Esophagus muscularis mucosa (tissue), 4 donors: ENCODE results near the gene VPS35L. TPM values are rescaled to one million over a fixed set of nuclear protein-coding genes. Genes with fewer than 3 reads are reported as not detected.

Experiments used
- DNase-seq: peaks from one replicate; pipeline ENCODE4 v3.0.0-alpha.2; 2017; ENCODE audit errors: extremely low spot score
- H3K27ac ChIP-seq, 4 donors: fragments of 200-600 bp; sonication (generic); replicated peaks in 1 of 4; 1 replicate in 3 of 4; 2 replicates in 1 of 4; pipeline ENCODE4 v1.5.1; 2016 to 2019; ENCODE audit warnings: mild to moderate bottlenecking in 1 of 4
- H3K27me3 ChIP-seq, 4 donors: fragments of 200-600 bp; sonication (generic); one replicate each; pipeline versions ENCODE4 v1.5.1 to v1.6.0; 2016 to 2019
- H3K36me3 ChIP-seq, 4 donors: fragments of 200-600 bp; sonication (generic); one replicate each; pipeline ENCODE4 v1.5.1; 2016 to 2019
- H3K4me1 ChIP-seq, 4 donors: fragments of 200-600 bp; sonication (generic); one replicate each; pipeline ENCODE4 v1.5.1; 2016 to 2019
- H3K4me3 ChIP-seq, 4 donors: fragments of 200-600 bp; sonication (generic); 1 replicate in 2 of 4; 2 replicates in 2 of 4; pipeline ENCODE4 v1.5.1; 2016 to 2019; ENCODE audit warnings: mild to moderate bottlenecking in 4 of 4, moderate library complexity in 1 of 4
- H3K9me3 ChIP-seq, 4 donors: fragments of 200-600 bp; sonication (generic); 1 replicate in 3 of 4; 2 replicates in 1 of 4; pipeline ENCODE4 v1.5.1; 2016 to 2019
- CTCF ChIP-seq, 3 experiments: fragments of 200-600 bp in 2 of 3; fragments of 450-650 bp in 1 of 3; sonication (generic) in 2 of 3; IDR thresholded peaks; one replicate each; pipeline ENCODE4 v1.5.1; 2017 to 2019; ENCODE audit warnings: antibody characterized with exemption in 3 of 3, mild to moderate bottlenecking in 2 of 3, moderate library complexity in 1 of 3
- EP300 ChIP-seq: sonication (generic); formaldehyde crosslinking; IDR thresholded peaks from one replicate; pipeline ENCODE4 v1.6.1; 2017; ENCODE audit warnings: antibody characterized with exemption
- POLR2A ChIP-seq: fragments of 450-650 bp; IDR thresholded peaks from one replicate; pipeline ENCODE4 v1.6.1; 2017; ENCODE audit warnings: antibody characterized with exemption, moderate library complexity, mild to moderate bottlenecking, low read depth
- POLR2AphosphoS5 ChIP-seq, 2 donors: sonication (generic); formaldehyde crosslinking; IDR thresholded peaks; one replicate each; pipeline ENCODE4 v1.6.1; 2017; ENCODE audit warnings: antibody characterized with exemption in 2 of 2
- WGBS: methylation state at CpG from one replicate; pipeline ENCODE4 v1.1.5; 2018; 5-methylcytosine and 5-hydroxymethylcytosine counted together
- intact Hi-C: fragments of 100-400 bp; cut with DNase I; formaldehyde crosslinking; loops from one replicate; pipeline ENCODE4 v1.15.1; 2023
- total RNA-seq, 4 donors: library from RNA; depleted of rRNA; stranded (reverse); fragments of >200 nt; gene quantifications; one replicate each; pipeline versions ENCODE4 v1.1.0 to v1.2.1, GENCODE V29; 2016

The VPS35L gene
- total RNA-seq, 4 donors from 2014 or later, result 35.5 to 47.0 (median 38.1) TPM

- H3K4me3 ChIP-seq, result peak within 1 kb of the TSS; percentile 91 to 98 (median 96)
- 2% methylated on average over 25 of the region's 51 CpGs for WGBS
- peaks cover 31 to 63% (median 56%) of the 10 kb centered on the region in 4 donors for H3K4me1 ChIP-seq
Measured at GRCh38 chr16:19523559-19524355, 31.7 kb upstream of the VPS35L start, which contains the start of gene CCP110. Gene CCP110 (plus strand): TSS chr16:19523942. CDS start chr16:19527882, 3,940 bp downstream.

GRCh38 chr16:19524356-19524615 lies 31.2 kb upstream of the VPS35L start:
- Histone ChIP-seq H3K9me3 (no peaks in the 10 kb centered on the region), H3K4me1 (peaks cover 27 to 58% (median 51%) of the 10 kb centered on the region in 4 donors), H3K27ac (peak overlapping the region; percentile 72 to 82 (median 74)), H3K36me3 (peaks cover 8 to 15% (median 13%) of the 10 kb centered on the region in 4 donors), H3K4me3 (peak overlapping the region; percentile 91 to 98 (median 96)), H3K27me3 (no peaks in the 10 kb centered on the region)
- intact Hi-C loops, result loop anchor here (10.0 kb wide), 2 partner anchors 459 to 729 kb away; partner anchors contain the start of genes COQ7 and RPS15A
- WGBS, result 0% methylated on average over 5 of the region's 11 CpGs
- TF ChIP-seq EP300 (no peak), POLR2AphosphoS5 (IDR thresholded peaks at IDR 0.05) (no peak), CTCF (IDR thresholded peaks at IDR 0.05) (no peak), POLR2A (no peak)
- DNase-seq, result no peak

More at GRCh38 chr16:19523559-19524355, 31.7 kb upstream of the VPS35L start, which contains the start of gene CCP110:
- DNase-seq, result peak; percentile 98
- no peaks in the 10 kb centered on the region for H3K9me3 ChIP-seq
- intact Hi-C loops, result loop anchor here (10.0 kb wide), 2 partner anchors 459 to 729 kb away; partner anchors contain the start of genes COQ7 and RPS15A
- H3K27me3 ChIP-seq, result no peaks in the 10 kb centered on the region
- TF ChIP-seq EP300 (no peak), CTCF (IDR thresholded peaks at IDR 0.05) (peak in 1 of 3 experiments; percentile 20), POLR2AphosphoS5 (IDR thresholded peaks at IDR 0.05) (peak; percentile 77 to 93), POLR2A (no peak)
- H3K36me3 ChIP-seq, result peaks cover 8 to 12% (median 10%) of the 10 kb centered on the region in 4 donors
- peak within 1 kb of the TSS; percentile 72 to 93 (median 79) for H3K27ac ChIP-seq

- intact Hi-C loops, result loop anchor here (10.0 kb wide), 2 partner anchors 460 to 730 kb away; partner anchors contain the start of genes COQ7 and RPS15A
- Histone ChIP-seq H3K27me3 (no peaks in the 10 kb centered on the region), H3K4me3 (peak overlapping the region; percentile 91 to 98 (median 96)), H3K27ac (peak overlapping the region; percentile 72 to 82 (median 74)), H3K4me1 (peaks cover 27 to 53% (median 46%) of the 10 kb centered on the region in 4 donors), H3K9me3 (no peaks in the 10 kb centered on the region), H3K36me3 (peaks cover 8 to 15% (median 13%) of the 10 kb centered on the region in 4 donors)
- DNase-seq, result no peak
- no peak for TF ChIP-seq EP300
- no peak for TF ChIP-seq POLR2AphosphoS5 (IDR thresholded peaks at IDR 0.05)
- no peak for TF ChIP-seq POLR2A
- no peak for TF ChIP-seq CTCF (IDR thresholded peaks at IDR 0.05)
- WGBS, result 15% methylated on average over 19 of the region's 19 CpGs
Measured at GRCh38 chr16:19524616-19525384, 30.7 kb upstream of the VPS35L start.

GRCh38 chr16:19525385-19525723 lies 30.1 kb upstream of the VPS35L start:
- WGBS, result 78% methylated on average over 2 of the region's 2 CpGs
- Histone ChIP-seq H3K9me3 (no peaks in the 10 kb centered on the region), H3K4me1 (peaks cover 22 to 47% (median 40%) of the 10 kb centered on the region in 4 donors), H3K27ac (no peak overlapping the region), H3K27me3 (no peaks in the 10 kb centered on the region), H3K36me3 (peaks cover 8 to 18% (median 13%) of the 10 kb centered on the region in 4 donors), H3K4me3 (peak overlapping the region in 2 of 4 donors; percentile 91 to 95)
- no peak for DNase-seq
- TF ChIP-seq EP300 (no peak), POLR2A (no peak), POLR2AphosphoS5 (IDR thresholded peaks at IDR 0.05) (no peak), CTCF (IDR thresholded peaks at IDR 0.05) (no peak)
- intact Hi-C loops, result loop anchor here (10.0 kb wide), 2 partner anchors 461 to 731 kb away; partner anchors contain the start of genes COQ7 and RPS15A
